ENCODE measurements around the gene ZNF813.
"Not testable (repeated sequence)": the region's sequence is repeated elsewhere in the genome, so short reads cannot be mapped to it uniquely, and the experiment has no call there.

ZNF813 gene

GRCh38 chr19:53503671-53504364 is 36.3 kb downstream of the ZNF813 start:
- not testable (repeated sequence) for H3K9ac ChIP-seq (ENCODE audit: low read length); H3K9me2 ChIP-seq (replicated peaks; ENCODE audit: insufficient read depth, low read length); H3K27me3 ChIP-seq (ENCODE audit: low read length); H3K4me2 ChIP-seq (ENCODE audit: low read depth, low read length, poor library complexity, severe bottlenecking); H3K4me3 ChIP-seq (ENCODE audit: insufficient read depth, low read length, poor library complexity, severe bottlenecking); H3K79me2 ChIP-seq (ENCODE audit: insufficient read depth, low read length); H3F3A ChIP-seq (ENCODE audit: insufficient read depth); H3K36me3 ChIP-seq (ENCODE audit: low read length); H3K9me3 ChIP-seq (ENCODE audit: insufficient read depth, low read length); H4K20me1 ChIP-seq (ENCODE audit: low read depth, low read length); H2AFZ ChIP-seq (ENCODE audit: low read depth, low read length, severe bottlenecking); H3K27ac ChIP-seq (ENCODE audit: low read depth, low read length)

- H2AFZ ChIP-seq (ENCODE audit: low read depth, low read length, severe bottlenecking); H3K9me2 ChIP-seq (replicated peaks; ENCODE audit: insufficient read depth, low read length); H3K27me3 ChIP-seq (ENCODE audit: low read length); H3K9me3 ChIP-seq (ENCODE audit: insufficient read depth, low read length); H3K79me2 ChIP-seq (ENCODE audit: insufficient read depth, low read length); H3K4me2 ChIP-seq (ENCODE audit: low read depth, low read length, poor library complexity, severe bottlenecking); H3F3A ChIP-seq (ENCODE audit: insufficient read depth); H3K27ac ChIP-seq (ENCODE audit: low read depth, low read length); H3K4me3 ChIP-seq (ENCODE audit: insufficient read depth, low read length, poor library complexity, severe bottlenecking); H3K36me3 ChIP-seq (ENCODE audit: low read length); H4K20me1 ChIP-seq (ENCODE audit: low read depth, low read length); H3K9ac ChIP-seq (ENCODE audit: low read length): not testable (repeated sequence)
Observed at GRCh38 chr19:53504365-53504703, 36.8 kb downstream of the ZNF813 start.

GRCh38 chr19:53504885-53505284 is 37.4 kb downstream of the ZNF813 start:
- Histone ChIP-seq H4K20me1 (ENCODE audit: low read depth, low read length) (no peaks in the 10 kb centered on the region), H3K9me2 (replicated peaks; ENCODE audit: insufficient read depth, low read length) (no peaks in the 10 kb centered on the region), H2AFZ (ENCODE audit: low read depth, low read length, severe bottlenecking) (no peak overlapping the region), H3K9ac (ENCODE audit: low read length) (no peak overlapping the region), H3K36me3 (ENCODE audit: low read length) (no peaks in the 10 kb centered on the region), H3K4me2 (ENCODE audit: low read depth, low read length, poor library complexity, severe bottlenecking) (no peak overlapping the region), H3F3A (ENCODE audit: insufficient read depth) (no peaks in the 10 kb centered on the region), H3K9me3 (ENCODE audit: insufficient read depth, low read length) (no peaks in the 10 kb centered on the region), H3K79me2 (ENCODE audit: insufficient read depth, low read length) (no peaks in the 10 kb centered on the region), H3K4me3 (ENCODE audit: insufficient read depth, low read length, poor library complexity, severe bottlenecking) (no peak overlapping the region), H3K27me3 (ENCODE audit: low read length) (no peaks in the 10 kb centered on the region; the same call in 1 of the 2 replicates), H3K27ac (ENCODE audit: low read depth, low read length) (no peak overlapping the region)
- TF ChIP-seq CTCF (IDR thresholded peaks at IDR 0.05; ENCODE audit: insufficient read depth, low read length, poor library complexity, severe bottlenecking) (no peak), EZH2phosphoT487 (conservative IDR thresholded peaks at IDR 0.05; ENCODE audit: low read length) (no peak)

- no peaks in the 10 kb centered on the region for H3K9me2 ChIP-seq (replicated peaks; ENCODE audit: insufficient read depth, low read length)
- H3K4me3 ChIP-seq (ENCODE audit: insufficient read depth, low read length, poor library complexity, severe bottlenecking) = no peak overlapping the region
- no peaks in the 10 kb centered on the region for H3K36me3 ChIP-seq (ENCODE audit: low read length)
- no peaks in the 10 kb centered on the region for H3K79me2 ChIP-seq (ENCODE audit: insufficient read depth, low read length)
- no peaks in the 10 kb centered on the region for H3K9me3 ChIP-seq (ENCODE audit: insufficient read depth, low read length)
- H2AFZ ChIP-seq (ENCODE audit: low read depth, low read length, severe bottlenecking) = no peak overlapping the region
- H4K20me1 ChIP-seq (ENCODE audit: low read depth, low read length) = no peaks in the 10 kb centered on the region
- no peak overlapping the region for H3K9ac ChIP-seq (ENCODE audit: low read length)
- H3K4me2 ChIP-seq (ENCODE audit: low read depth, low read length, poor library complexity, severe bottlenecking) = no peak overlapping the region
- no peaks in the 10 kb centered on the region for H3F3A ChIP-seq (ENCODE audit: insufficient read depth)
- TF ChIP-seq EZH2phosphoT487 (conservative IDR thresholded peaks at IDR 0.05; ENCODE audit: low read length) (no peak), CTCF (IDR thresholded peaks at IDR 0.05; ENCODE audit: insufficient read depth, low read length, poor library complexity, severe bottlenecking) (no peak)
- H3K27me3 ChIP-seq (ENCODE audit: low read length) = no peaks in the 10 kb centered on the region; the same call in 1 of the 2 replicates
- no peak overlapping the region for H3K27ac ChIP-seq (ENCODE audit: low read depth, low read length)
Observed at GRCh38 chr19:53506728-53507127, 39.2 kb downstream of the ZNF813 start.
